GM19099 (cell line): ENCODE results near the gene F2RL3.

Experiments used
- POLR2A ChIP-seq: IDR thresholded peaks from 3 replicates; pipeline ENCODE4 v1.6.1; 2011; ENCODE audit warnings: low read depth; ENCODE audit not compliant: insufficient read length; ENCODE audit errors: extremely low read depth

Gene F2RL3

DNA sequence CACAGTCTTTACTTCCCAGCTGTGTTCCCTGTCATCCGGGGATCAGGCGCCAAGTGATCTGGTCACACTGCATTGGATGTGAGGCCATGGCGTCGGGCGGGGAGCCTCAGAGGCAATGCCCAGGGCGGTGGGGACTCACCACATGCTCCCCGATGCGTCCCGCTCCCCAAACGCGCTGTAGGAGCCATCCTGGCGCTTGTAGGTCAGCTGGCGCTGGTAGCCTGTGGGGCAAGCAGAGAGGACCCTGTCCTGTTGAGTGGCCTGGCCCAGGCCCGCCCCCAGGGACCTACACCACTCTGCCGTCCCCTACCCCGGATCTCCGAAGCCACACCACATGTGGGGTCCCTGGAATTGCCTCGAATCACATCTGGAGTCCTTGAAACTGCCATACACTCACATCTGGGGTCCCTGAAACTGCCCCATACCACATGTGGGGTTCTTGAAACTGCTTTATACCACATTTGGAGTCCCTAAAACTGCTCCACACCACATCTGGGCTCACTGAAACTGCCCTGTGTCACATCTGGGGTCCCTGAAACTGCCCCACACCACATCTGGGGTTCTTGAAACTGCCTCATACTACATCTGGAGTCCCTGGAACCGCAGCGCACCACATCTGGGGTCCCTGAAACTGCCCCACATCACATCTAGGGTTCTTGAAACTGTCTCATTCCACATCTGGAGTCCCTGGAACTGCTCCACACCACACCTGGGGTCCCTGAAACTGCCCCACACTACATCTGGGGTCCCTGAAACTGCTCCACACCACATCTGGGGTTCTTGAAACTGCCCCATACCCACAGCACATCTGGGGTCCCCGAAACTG, 33.2 kb downstream of the F2RL3 start:
- no peak for TF ChIP-seq POLR2A

DNA sequence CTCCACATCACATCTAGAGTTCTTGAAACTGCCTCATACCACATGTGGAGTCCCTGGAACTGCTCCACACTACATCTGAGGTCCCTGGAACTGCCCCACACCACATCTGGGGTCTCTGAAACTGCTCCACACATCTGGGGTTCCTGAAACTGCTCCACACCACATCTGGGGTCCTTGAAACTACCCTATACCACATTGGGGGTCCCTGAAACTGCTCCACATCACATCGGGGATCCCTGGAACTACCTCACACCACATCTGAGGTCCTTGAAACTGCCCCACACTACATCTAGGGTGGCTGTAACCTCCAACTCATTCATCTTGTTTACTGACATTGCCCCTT, 33.8 kb downstream of the F2RL3 start:
- no peak for TF ChIP-seq POLR2A

DNA sequence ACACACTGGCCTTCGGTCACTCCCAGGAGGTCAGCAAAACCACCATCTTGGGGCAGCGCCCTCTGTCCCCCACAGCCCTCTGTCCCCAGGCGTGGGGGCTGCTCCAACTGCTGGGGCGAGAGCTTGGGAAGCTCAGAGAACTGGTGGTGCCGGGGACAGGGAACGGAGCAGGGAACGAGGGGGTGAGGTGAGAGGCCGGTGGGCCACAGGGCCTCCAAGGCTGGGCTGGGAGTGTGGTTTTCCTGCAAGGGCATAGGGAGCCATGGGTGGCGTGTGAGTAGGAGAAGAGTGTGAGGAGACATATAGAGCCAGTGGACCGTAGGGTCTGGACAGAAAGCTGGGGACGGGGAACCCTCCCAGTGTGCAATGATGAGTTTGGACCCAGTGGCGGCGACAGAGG, 34.1 kb downstream of the F2RL3 start:
- TF ChIP-seq POLR2A, result no peak

DNA sequence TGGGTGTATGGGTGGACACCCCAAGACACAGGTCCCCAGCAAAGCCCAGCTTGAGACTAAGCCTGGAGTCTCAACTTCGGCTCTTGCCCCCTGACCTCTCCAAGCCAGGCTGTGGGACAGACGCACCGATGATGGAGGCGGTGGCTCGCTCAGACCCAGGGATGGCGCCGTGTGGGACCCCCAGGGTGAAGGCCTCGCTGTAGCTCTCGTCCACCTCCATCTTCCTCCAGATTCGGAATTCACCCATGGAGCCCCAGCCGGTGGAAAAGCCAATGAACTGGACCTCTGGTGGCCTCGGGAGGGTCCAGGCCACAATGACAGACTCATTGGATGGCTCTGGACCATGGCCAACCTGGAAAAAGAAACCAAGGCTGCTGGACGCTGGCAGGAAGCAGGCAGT, 39.1 kb downstream of the F2RL3 start:
- TF ChIP-seq POLR2A, result no peak

DNA sequence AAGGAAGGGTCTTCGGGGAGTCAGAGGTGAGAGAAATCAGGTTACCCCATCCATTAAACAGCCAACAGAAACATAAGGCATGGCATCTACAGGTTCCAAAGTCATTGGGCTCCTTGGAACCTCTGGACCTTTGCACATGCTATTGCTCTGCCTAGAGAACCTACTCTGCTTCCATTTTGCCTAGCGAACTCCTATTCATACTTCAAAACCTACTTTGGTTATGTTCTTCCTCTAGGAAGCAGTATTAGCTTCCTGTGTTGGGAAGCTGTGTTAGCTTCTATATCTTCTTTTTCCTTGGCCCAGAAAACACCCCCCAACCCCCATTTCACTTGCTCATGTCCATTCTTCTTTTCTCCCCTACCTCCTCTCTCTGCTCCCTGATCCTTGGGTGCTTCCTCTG, 39.6 kb downstream of the F2RL3 start:
- no peak for TF ChIP-seq POLR2A

DNA sequence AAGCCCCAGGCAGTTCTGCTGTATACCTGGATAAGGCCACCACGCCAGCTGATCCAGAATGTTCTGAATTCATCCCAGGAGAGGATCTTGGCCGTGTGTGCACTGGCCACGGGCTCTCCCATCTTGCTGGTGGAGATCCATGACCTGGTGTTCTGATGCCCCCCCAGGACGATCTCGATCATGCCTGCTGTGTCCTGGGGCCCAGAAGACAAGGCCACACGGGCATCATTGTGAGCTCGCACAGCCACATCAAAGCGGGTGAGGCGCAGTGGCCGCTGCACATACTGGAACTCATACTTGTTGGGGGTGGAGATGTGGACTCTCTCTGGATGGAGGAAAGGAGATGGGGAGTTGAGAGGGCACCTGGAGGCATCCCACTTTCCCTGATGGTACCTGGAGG, 40.1 kb downstream of the F2RL3 start:
- TF ChIP-seq POLR2A, result no peak

DNA sequence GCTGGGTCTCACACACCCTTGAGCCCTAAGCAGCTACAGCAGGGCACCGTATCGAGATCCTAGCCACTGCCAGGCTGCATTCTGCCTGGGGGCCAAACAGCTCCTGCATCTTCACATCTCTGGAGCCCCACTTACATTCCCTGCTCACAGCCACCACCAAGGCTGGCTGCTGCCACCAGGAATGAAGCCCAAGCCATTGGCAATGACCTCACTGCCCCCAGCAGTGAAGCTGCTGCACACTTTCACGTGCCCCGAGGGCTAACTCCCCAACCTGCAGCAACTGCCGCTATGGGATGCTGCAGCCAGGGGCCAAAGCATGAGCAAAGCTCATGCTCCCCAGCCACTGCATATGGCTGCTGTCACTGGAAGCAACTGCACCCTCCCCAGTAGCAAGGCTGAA, 42.0 kb downstream of the F2RL3 start:
- TF ChIP-seq POLR2A, result no peak

DNA sequence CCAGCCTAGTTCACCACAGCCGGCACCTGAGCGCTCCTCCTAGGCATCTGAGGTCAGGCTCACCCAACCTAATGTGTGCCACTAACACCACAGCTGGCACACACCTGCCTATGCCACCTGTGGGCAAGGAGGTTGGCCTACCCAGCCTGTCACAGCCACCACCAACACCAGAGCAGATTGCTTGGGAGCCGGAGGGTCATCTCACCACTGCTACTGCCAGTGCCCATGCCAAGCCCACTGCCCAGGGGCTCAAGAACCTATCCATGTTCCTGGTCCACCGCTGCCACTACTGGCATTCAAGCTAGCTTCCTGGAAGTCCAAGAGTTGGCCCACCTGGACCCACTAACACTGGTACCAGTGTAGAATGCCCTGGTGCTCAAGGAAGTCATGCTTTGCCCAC, 42.5 kb downstream of the F2RL3 start:
- TF ChIP-seq POLR2A, result no peak

DNA sequence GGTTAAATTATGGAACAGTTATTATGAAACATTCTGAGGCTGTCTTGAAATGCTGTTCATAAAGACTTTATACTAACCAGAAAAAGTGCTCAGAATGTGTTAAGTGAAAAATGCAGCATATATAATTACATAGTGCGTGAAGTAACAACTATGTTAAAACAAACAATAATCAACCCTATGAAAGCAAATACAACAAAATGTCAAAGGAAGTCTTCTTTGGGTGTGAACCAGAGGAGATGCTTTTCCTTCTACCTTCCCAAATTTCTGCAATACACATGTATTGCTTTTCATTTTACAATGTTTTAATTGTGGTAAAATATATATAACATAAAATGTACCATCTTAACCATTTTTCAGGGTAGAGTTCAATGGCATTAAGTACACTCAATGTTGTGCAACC, 45.7 kb downstream of the F2RL3 start:
- TF ChIP-seq POLR2A, result no peak

DNA sequence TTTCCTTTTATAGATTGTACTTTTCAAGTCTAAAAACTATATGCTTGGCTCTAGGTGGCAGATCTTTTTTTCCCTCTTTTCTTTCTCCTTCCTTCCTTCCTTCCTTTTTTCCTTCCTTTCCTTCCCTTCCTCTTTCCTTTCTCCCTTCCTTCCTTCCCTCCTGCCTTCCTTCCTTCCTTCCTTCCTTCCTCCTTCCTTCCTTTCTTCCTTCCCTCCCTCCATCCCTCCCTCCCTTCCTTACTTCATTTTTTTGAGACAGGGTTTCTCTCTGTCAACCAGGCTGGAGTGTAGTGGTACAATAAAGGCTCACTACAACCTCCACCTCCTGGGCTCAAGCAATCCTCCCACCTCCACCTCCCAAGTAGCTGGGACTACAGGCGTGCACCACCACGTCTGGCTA, 48.1 kb downstream of the F2RL3 start:
- no peak for TF ChIP-seq POLR2A

DNA sequence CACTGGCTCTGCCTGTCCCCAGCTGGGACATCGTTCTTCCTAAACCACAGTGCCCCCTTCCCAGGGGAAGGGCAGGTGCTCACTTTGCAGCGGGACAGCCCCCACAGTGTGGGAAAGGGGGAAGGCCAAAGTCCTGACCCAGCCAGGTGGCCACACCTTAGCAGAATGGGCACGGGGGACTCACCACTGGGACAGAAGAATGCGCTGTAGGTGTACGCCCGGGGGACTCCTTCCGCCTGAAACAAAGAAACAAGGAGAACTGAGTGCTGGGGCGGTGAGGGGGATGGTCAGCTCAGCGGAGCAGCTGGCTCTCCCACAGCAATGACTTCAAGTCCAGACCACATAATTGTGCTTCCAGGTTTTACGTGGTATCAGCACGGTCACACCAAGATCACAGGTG, 49.4 kb downstream of the F2RL3 start:
- no peak for TF ChIP-seq POLR2A

DNA sequence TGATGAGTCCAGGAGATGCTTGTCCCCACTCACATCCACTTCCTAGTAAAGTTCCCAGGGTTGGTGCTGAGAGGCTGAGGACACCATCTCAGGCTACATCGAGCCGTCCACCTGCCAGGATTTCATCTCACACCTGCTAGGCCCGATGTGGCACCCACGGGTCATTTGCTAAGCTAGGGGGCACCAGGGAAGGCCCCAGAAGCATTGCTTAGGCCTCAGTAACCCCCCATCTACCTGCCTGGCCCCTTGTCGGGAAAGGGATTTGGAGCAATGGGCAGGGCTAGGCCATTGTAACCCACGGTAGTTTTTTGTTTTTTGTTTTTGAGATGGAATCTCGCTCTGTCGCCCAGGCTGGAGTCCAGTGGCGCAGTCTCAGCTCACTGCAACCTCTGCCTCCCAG, 51.8 kb downstream of the F2RL3 start:
- TF ChIP-seq POLR2A, result no peak
